ENCODE measurements around the gene MAP2K7. TPM values are rescaled to one million over a fixed set of nuclear protein-coding genes. Genes with fewer than 3 reads are reported as not detected.

MAP2K7 gene
- total RNA-seq, 3 donors from 2014 or later, result 13.3 to 17.1 (median 13.8) TPM

GRCh38 chr19:7871437-7872305, 32.0 kb upstream of the MAP2K7 start:
- intact Hi-C loops (cut with DNase I; ENCODE audit: low total_unique reads), result no loop called here
- DNase-seq (ENCODE audit: low spot score in 2 of 2), result peak; percentile 93 to 97
- peaks cover 5 to 20% of the 10 kb centered on the region in 2 donors for H3K27me3 ChIP-seq
- peak overlapping the region in 2 of 3 donors; percentile 36 to 54 for H3K4me3 ChIP-seq
- H3K9me3 ChIP-seq, result no peaks in the 10 kb centered on the region
- TF ChIP-seq, protein P1, sequence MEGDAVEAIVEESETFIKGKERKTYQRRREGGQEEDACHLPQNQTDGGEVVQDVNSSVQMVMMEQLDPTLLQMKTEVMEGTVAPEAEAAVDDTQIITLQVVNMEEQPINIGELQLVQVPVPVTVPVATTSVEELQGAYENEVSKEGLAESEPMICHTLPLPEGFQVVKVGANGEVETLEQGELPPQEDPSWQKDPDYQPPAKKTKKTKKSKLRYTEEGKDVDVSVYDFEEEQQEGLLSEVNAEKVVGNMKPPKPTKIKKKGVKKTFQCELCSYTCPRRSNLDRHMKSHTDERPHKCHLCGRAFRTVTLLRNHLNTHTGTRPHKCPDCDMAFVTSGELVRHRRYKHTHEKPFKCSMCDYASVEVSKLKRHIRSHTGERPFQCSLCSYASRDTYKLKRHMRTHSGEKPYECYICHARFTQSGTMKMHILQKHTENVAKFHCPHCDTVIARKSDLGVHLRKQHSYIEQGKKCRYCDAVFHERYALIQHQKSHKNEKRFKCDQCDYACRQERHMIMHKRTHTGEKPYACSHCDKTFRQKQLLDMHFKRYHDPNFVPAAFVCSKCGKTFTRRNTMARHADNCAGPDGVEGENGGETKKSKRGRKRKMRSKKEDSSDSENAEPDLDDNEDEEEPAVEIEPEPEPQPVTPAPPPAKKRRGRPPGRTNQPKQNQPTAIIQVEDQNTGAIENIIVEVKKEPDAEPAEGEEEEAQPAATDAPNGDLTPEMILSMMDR (IDR thresholded peaks at IDR 0.05), result no peak
- no peak for TF ChIP-seq POLR2A (IDR thresholded peaks at IDR 0.05)
- TF ChIP-seq POLR2AphosphoS5 (IDR thresholded peaks at IDR 0.05), result no peak
- peak overlapping the region; percentile 28 to 52 for H3K27ac ChIP-seq
- H3K4me1 ChIP-seq, result peaks cover 0 to 8% of the 10 kb centered on the region in 2 donors
- H3K36me3 ChIP-seq, result no peaks in the 10 kb centered on the region

- peak overlapping the region; percentile 1 to 28 for H3K27ac ChIP-seq
- no peaks in the 10 kb centered on the region for H3K9me3 ChIP-seq
- peak overlapping the region in 2 of 3 donors; percentile 36 to 54 for H3K4me3 ChIP-seq
- intact Hi-C loops (cut with DNase I; ENCODE audit: low total_unique reads), result loop anchor here (1.0 kb wide), 1 partner anchor 18 kb away; no protein-coding TSS in a partner anchor
- no peaks in the 10 kb centered on the region for H3K36me3 ChIP-seq
- H3K4me1 ChIP-seq, result peaks cover 0 to 8% of the 10 kb centered on the region in 2 donors
- TF ChIP-seq, protein P1 (IDR thresholded peaks at IDR 0.05), result no peak
- TF ChIP-seq POLR2A (IDR thresholded peaks at IDR 0.05) (no peak), POLR2AphosphoS5 (IDR thresholded peaks at IDR 0.05) (no peak)
- H3K27me3 ChIP-seq, result peaks cover 5 to 20% of the 10 kb centered on the region in 2 donors
- DNase-seq (ENCODE audit: low spot score in 2 of 2), result no peak
These were observed 31.1 kb upstream of the MAP2K7 start for GRCh38 chr19:7872306-7873204.

GRCh38 chr19:7873304-7874075, 30.2 kb upstream of the MAP2K7 start:
- DNase-seq (ENCODE audit: low spot score in 2 of 2), result no peak
- Histone ChIP-seq H3K4me3 (peak overlapping the region in 2 of 3 donors; percentile 56 to 76), H3K27ac (peak overlapping the region in 1 of 2 donors; percentile 70), H3K9me3 (no peaks in the 10 kb centered on the region), H3K4me1 (peaks cover 0 to 8% of the 10 kb centered on the region in 2 donors), H3K36me3 (no peaks in the 10 kb centered on the region), H3K27me3 (peaks cover 5 to 20% of the 10 kb centered on the region in 2 donors)
- TF ChIP-seq, protein P1 (IDR thresholded peaks at IDR 0.05), result no peak
- intact Hi-C loops (cut with DNase I; ENCODE audit: low total_unique reads), result loop anchor here (1.0 kb wide), 1 partner anchor 17 kb away; no protein-coding TSS in a partner anchor

DNA sequence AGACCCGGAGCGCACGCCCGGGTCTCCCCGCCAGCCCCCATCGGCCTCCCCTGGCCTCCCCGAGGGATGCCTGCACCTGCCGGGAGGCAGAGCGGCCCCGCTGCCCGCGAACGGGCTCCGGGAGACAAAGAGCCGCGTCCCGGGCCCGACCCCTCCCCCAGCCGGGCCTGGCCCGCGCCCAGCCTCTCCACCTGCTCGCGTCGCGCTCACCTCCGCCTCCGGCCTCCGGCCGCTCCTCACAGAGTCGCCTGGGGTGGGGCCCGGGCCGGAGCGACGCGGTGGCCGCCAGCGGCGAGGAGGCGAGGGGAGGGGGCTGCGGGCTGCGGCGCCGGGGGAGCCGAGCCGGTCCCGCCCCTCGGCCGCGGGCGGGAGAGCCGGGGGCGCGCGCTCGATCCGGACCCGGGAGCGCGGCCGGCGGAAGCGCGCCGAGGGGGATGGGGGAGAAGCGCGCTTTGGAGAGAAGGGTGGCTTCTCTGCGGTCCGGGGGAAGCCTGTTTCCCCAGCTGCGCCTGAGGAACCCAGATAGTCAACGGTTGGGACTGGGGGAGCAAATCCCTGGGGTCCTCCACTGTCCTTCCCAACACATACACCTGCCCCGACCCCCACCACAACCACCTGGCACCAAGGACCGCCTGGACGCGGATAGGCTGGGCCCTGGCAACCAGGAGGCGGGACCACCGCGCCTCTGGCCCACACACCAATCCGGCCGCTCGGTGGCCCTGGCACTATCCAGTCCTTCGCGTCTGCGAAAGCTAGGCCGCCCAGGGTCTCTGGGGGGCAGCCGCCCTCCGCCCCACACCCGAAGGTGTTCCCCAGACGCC, 29.4 kb upstream of the MAP2K7 start, which contains the start of gene PRR36:
PRR36 (minus strand) TSS at position 315 of the 821 bp plus-strand sequence. CDS start 701 bp downstream, outside the sequence.
- peaks cover 0 to 8% of the 10 kb centered on the region in 2 donors for H3K4me1 ChIP-seq
- TF ChIP-seq POLR2AphosphoS5 (IDR thresholded peaks at IDR 0.05), result no peak
- TF ChIP-seq, protein P1 (IDR thresholded peaks at IDR 0.05), result no peak
- TF ChIP-seq POLR2A (IDR thresholded peaks at IDR 0.05), result no peak
- no peaks in the 10 kb centered on the region for H3K9me3 ChIP-seq
- intact Hi-C loops (cut with DNase I; ENCODE audit: low total_unique reads), result no loop called here
- no peaks in the 10 kb centered on the region for H3K36me3 ChIP-seq
- H3K27me3 ChIP-seq, result peaks cover 5 to 20% of the 10 kb centered on the region in 2 donors
- H3K4me3 ChIP-seq, result peak within 1 kb of the TSS in 2 of 3 donors; percentile 56 to 76
- peak; percentile 66 to 72 for DNase-seq (ENCODE audit: low spot score in 2 of 2)
- peak within 1 kb of the TSS; percentile 58 to 70 for H3K27ac ChIP-seq
